ENCODE data around the gene GJB5.
"Not testable (repeated sequence)": the region's sequence is repeated elsewhere in the genome, so short reads cannot be mapped to it uniquely, and the experiment has no call there.

GRCh38 chr1:34732831-34733230, 22.0 kb upstream of the GJB5 start:
- TF ChIP-seq CTCF, POLR2A (IDR thresholded peaks at IDR 0.05): not testable (repeated sequence)
